T1000 (cell line): Measurements from ENCODE around the gene BRD8.

Source experiments
- DNase-seq: peaks from one replicate; lab custom pipeline; 2025; ENCODE audit warnings: mixed read lengths; lab: John Stamatoyannopoulos, UW

The BRD8 gene

GRCh38 chr5:138096997-138097828, 81.2 kb downstream of the BRD8 start:
- no peak for DNase-seq

GRCh38 chr5:138096363-138096762, 82.1 kb downstream of the BRD8 start:
- DNase-seq = no peak

- DNase-seq = no peak
Measured at GRCh38 chr5:138095100-138095907, 83.1 kb downstream of the BRD8 start.

GRCh38 chr5:138093036-138093435, 85.4 kb downstream of the BRD8 start:
- no peak for DNase-seq

- no peak for DNase-seq
Measured at GRCh38 chr5:138092301-138092700, 86.1 kb downstream of the BRD8 start.

- DNase-seq = no peak
Measured at GRCh38 chr5:138091685-138092084, 86.7 kb downstream of the BRD8 start.
